Measurements from ENCODE around the gene SPRYD3.
"Not testable (repeated sequence)": the region's sequence is repeated elsewhere in the genome, so short reads cannot be mapped to it uniquely, and the experiment has no call there.

The SPRYD3 gene

DNA sequence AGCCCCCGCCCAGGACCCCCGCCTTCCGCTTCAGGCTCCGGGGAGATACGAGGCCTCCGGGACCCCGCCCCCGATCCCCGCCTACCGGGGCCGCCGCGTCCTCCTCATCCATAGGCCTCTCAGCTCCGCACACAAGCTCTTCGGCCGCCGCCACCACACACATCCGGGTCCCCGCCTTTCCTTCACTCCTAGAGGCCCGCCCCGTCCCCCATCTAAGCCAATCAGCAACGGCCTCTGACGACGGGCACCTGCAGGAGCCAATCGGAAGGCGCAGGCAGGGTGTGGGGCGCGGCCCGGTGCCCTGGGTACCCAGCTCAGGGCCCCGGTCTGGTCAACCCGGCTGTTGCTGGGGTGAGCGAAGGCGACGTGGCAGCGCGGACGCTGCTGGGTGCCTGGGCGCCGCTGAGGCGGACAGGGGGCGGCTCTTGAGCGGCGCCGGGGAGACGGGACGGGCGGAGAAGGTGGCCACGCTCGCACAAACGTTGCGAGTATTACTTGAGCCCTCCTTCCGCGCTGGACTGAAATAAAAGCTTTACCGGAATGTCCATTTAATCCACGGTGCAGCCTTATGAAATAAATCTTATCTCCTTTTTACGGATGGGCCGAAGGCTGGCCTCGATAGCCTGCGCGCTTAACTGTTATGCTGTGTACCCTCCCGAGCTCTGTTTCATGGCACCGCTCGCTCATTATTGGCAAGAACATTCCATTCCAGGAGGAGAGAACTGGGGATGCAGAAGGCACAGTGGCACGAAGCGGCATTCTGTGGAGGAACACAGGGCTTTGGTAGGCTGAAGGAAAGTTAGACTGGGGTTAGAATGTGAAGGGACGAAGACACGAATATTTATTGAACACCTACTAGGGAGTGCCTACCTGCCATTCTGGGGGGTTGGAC is at the start of gene SPRYD3:
TSS of gene SPRYD3 (minus strand) at position 165 of the 892 bp plus-strand sequence. CDS start at position 108, 57 bp downstream.
- DNase-seq, result peak; percentile 97

GRCh38 chr12:53127169-53127568 is 48.0 kb upstream of the SPRYD3 start:
- DNase-seq, result no peak

GRCh38 chr12:53124352-53124723 is 45.1 kb upstream of the SPRYD3 start:
- no peak for DNase-seq

- DNase-seq, result no peak
Observed at GRCh38 chr12:53123578-53124351, 44.6 kb upstream of the SPRYD3 start.

DNA sequence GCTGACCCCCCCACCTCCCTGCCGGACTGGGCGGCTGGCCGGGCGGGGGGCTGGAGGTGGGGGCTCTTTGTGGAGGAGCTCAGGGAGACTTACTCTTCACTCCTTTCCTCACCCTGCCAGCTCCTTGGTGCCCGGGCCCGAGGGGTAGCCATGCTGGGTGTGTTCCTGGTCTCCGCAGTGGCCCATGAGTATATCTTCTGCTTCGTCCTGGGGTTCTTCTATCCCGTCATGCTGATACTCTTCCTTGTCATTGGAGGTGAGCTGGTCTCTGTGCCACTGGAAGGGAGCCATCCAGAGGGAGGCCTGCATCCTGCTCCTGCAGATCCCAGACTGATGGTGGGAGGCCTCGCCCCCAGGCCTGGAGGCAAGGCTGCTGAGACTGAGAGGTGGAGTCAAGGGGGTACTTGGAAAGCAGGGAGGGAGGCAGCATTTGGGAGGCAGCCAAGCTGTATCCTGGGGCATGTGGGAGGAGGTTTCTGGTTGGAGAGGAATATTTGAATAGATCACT is 43.8 kb upstream of the SPRYD3 start:
- no peak for DNase-seq

DNA sequence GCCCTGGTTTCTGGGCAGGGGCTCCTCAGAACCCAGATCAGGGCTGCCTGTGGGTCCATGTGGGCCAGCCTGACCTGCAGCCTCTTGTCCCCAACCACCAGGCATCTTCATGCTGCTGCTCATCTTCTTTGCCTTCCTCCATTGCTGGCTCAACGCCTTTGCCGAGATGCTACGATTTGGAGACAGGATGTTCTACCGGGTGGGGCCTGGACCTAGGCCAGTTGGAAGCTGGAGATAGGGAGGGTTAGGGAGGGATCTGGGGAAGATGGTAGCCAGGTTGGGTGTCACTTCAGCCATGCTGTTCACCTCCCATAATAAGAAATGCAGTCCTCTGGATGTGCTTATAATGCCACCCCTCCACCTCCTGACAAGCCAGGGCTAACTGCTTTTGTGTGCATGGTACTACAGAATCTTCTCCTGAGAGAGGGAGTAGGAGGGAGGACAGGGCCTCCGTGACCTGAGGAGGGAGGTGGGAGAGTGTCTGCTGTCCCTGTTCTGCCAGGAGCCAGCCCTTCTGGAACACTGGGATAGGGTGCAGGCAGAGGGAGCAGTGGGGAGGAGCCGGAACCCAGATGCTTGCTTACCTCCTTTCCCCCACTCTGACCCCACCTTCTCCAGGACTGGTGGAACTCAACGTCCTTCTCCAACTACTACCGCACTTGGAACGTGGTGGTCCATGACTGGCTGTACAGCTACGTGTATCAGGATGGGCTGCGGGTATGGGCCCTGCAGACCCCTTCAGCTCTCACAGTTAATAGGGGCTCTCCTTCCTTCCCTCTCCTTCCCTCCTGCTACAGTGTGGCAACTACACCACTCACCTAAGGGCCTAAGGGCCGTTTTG is 41.7 kb upstream of the SPRYD3 start:
- DNase-seq, result no peak

DNA sequence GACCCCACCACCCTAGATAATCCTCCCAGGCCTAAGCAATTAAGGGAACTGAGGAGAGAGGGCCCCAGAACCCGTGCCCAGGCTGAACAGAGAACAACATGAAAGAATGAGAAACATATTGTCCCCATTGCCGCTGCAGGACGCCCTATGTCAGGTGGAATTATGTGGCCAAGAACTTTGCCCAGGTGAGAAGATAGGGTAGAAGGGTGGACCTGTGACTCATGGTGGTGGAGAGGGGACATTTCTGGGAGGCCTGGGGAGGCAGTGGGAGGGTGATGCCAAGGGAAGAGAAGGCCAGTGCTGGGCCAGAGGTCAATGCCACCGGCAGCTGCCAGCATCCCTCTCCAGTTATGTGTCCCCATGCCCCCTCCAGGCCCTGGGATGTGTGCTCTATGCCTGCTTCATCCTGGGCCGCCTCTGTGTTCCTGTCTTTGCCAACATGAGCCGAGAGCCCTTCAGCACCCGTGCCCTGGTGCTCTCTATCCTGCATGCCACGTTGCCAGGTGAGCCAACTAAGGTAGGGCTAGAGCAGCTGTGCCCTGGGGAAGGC is 39.6 kb upstream of the SPRYD3 start:
- no peak for DNase-seq

GRCh38 chr12:53115891-53116648 is 36.9 kb upstream of the SPRYD3 start:
- DNase-seq, result no peak

GRCh38 chr12:53115112-53115890 is 36.1 kb upstream of the SPRYD3 start:
- DNase-seq, result no peak

DNA sequence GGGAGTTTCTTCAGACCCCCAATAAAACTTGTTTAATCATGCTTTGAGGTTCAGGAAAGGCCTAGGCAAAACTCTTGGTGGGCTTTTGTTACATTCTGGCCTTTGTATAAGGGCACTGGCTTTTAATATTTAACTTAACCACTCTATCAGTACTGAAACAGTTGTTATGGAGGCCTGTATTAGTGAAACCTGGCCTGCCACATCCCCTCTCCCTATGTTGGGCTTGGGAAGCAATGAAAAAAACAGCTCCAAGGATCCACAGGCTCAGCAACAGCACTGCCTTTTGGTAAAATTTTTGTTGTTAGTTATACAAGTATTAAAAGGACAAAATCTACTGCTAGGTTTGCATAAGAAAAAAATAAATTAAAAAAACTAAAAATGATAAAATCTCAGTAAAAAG is 34.8 kb upstream of the SPRYD3 start:
- DNase-seq, result no peak

GRCh38 chr12:53113136-53113705 is 34.0 kb upstream of the SPRYD3 start:
- no peak for DNase-seq

DNA sequence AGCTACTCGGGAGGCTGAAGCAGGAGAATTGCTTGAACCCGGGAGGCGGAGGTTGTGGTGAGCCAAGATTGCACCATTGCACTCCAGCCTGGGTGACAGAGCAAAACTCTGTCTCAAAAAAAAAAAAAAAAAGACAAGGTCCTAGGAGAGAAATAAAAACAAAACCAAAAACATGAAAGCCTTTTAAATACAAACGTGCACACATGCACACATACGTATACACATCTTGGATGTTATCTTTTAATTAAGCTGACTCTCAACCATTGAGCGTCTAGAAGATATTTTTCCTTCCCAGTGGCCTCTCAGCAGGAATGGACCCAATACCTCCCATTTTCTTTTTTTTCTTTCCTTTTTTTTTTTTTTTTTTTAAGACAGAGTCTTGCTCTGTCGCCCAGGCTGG is 33.2 kb upstream of the SPRYD3 start:
- not testable (repeated sequence) for DNase-seq

DNA sequence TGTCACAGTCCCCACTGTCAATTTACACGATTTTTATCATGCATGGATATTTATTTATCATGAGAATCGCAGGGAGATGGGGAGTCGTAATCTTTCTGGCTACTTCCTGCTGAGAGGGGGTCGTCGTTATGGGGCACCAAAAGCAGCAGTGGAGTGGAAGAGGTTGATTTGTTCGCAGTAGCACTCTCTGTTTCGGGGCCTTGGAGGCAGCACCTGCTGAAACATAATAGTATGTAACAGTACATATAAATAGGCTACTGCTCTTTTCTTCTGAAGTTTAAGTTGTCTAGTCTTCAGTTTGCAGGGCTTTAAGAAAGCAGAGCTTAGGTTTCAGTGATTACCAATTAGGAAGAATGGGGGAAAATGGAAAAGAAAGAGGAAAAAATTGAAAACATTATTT is 27.9 kb upstream of the SPRYD3 start:
- DNase-seq, result no peak

DNA sequence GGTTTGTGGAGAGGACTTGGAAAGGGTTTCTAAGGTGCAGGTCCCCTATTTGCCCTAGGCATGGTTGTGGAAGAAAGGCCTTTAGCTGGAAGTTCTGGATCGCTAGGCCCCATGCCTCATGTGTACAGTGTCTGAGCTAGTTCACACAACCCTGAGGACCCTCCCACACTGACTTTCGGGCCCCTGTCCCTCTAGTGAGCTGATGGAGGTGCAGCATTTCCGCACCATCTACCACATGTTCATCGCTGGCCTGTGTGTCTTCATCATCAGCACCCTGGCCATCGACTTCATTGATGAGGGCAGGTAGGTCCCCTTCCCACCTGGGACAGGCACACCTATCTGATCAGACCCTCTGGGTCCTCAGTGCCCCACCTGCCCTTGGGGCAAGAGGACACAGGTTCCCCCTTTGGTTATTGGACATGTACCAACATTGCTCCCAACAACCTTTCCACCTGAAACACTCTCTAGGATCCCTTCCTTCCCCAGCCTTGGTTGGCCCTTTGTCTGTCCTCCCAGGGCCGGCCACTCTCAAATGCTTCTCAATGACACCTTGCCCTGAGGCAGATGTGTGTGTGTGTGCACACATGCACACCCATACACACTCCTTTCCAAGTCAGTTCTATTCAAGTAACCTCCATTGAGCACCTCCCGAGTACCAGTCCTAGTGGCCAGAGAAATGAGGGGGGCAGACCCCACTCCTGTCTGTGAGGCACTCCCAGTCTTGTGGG is 26.7 kb upstream of the SPRYD3 start:
- no peak for DNase-seq

- no peak for DNase-seq
Observed at GRCh38 chr12:53105256-53105655, 26.1 kb upstream of the SPRYD3 start.

- no peak for DNase-seq
Observed at GRCh38 chr12:53103860-53104305, 24.7 kb upstream of the SPRYD3 start.

DNA sequence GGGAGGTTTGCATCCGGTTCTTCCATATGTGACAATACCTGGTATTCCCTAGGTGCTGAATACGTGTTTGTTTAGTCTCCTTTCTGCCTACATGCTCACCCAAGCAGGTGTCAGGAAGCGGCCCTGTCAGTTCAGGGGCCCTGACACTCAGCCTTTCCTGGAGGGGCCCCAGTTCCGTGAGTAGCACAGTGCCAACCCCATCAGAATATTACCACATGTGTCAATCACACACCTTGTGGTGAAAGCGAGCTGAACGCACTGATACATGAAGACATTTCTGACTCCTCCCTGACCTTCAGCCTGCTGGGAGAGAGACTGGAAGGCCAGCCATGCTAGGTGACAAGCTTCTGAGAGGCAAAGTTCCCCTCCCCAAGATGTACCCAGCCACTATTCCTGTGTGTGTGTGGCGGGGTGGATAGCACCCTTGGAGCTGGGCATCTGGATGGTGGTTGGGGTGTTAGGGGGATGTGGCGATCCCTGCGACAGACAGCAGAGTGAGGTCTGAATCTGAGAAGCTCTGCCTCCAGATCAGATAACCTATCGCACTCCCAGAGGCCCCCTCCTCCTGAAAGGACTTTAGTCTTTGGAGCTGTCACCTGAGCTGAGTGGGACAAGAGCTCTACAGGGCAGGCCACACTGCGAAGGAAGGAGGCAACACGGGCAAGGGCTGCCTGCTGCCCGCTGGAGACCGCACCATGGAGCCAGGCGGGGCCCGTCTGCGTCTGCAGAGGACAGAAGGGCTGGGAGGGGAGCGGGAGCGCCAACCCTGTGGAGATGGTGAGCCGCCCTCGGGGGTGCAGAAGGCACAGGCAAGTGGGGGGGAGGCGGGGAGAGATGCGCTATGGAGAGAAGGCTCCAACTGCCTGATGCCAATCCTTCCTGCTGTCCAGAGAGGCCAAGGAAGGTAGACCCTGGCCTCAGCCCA is 24.0 kb upstream of the SPRYD3 start, which contains the start of gene SOAT2:
TSS of gene SOAT2 (plus strand) at position 604 of the 925 bp plus-strand sequence. CDS start at position 696, 92 bp downstream.
- DNase-seq, result peak; percentile 47
